Cardiac fibroblast (primary cell): ENCODE measurements around the gene NEURL2.

ENCODE experiments used
- DNase-seq, 2 donors: peaks; one replicate each; pipeline versions ENCODE4 v3.0.0 to v3.0.0-alpha.2; 2010; ENCODE audit warnings: low read depth in 2 of 2
- H3K4me3 ChIP-seq, 2 donors: replicated peaks in 1 of 2; 1 replicate in 1 of 2; 2 replicates in 1 of 2; pipeline ENCODE4 v1.5.1; 2011; ENCODE audit warnings: low read depth in 2 of 2, low read length in 2 of 2, mild to moderate bottlenecking in 2 of 2, moderate library complexity in 1 of 2
- TF ChIP-seq, protein P1 (sequence below): IDR thresholded peaks from one replicate; pipeline ENCODE4 v1.5.1; 2011; ENCODE audit warnings: low read depth, mild to moderate bottlenecking, low read length, inconsistent platforms

Gene NEURL2

GRCh38 chr20:45896641-45897161, 5.7 kb upstream of the NEURL2 start:
- DNase-seq, result no peak
- no peak overlapping the region for H3K4me3 ChIP-seq
- TF ChIP-seq, protein P1, sequence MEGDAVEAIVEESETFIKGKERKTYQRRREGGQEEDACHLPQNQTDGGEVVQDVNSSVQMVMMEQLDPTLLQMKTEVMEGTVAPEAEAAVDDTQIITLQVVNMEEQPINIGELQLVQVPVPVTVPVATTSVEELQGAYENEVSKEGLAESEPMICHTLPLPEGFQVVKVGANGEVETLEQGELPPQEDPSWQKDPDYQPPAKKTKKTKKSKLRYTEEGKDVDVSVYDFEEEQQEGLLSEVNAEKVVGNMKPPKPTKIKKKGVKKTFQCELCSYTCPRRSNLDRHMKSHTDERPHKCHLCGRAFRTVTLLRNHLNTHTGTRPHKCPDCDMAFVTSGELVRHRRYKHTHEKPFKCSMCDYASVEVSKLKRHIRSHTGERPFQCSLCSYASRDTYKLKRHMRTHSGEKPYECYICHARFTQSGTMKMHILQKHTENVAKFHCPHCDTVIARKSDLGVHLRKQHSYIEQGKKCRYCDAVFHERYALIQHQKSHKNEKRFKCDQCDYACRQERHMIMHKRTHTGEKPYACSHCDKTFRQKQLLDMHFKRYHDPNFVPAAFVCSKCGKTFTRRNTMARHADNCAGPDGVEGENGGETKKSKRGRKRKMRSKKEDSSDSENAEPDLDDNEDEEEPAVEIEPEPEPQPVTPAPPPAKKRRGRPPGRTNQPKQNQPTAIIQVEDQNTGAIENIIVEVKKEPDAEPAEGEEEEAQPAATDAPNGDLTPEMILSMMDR, result no peak

DNA sequence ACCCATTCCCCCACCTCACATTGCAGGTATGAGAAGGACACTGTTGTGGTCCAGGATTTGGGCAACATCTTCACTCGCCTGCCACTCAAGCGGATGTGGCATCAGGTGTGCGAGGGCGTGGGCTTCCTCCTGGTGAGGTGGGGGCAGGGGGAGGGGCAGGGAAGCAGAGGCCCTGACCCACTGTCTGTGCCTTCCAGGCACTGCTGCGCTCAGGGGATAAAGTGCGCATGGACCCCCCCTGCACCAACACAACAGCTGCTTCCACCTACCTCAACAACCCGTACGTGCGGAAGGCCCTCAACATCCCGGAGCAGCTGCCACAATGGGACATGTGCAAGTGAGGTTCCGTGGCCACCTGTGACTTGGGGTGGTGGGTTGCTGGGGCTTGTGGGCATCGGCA, 3.8 kb upstream of the NEURL2 start:
- no peak overlapping the region for H3K4me3 ChIP-seq
- no peak for DNase-seq
- TF ChIP-seq, protein P1, result no peak

DNA sequence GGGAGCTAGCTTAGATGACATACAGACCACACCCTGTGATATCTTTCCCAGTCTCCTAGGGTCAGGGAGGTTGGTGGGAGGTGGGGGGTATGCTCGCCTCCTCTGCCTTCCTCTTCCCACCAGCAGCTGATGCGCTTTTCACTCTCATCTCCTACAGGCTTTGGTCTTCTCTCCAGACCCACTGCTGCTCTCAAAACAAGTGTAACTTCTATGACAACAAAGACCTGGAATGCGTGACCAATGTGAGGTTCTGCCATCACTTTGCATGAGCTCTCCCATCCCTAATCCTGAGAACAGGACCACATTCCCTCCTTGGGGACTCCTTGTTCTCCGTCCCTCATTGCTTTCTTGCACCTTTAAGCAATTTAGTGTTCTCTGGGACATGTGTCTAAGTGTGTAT, 2.8 kb upstream of the NEURL2 start:
- TF ChIP-seq, protein P1, result no peak
- no peak overlapping the region for H3K4me3 ChIP-seq
- DNase-seq, result no peak

DNA sequence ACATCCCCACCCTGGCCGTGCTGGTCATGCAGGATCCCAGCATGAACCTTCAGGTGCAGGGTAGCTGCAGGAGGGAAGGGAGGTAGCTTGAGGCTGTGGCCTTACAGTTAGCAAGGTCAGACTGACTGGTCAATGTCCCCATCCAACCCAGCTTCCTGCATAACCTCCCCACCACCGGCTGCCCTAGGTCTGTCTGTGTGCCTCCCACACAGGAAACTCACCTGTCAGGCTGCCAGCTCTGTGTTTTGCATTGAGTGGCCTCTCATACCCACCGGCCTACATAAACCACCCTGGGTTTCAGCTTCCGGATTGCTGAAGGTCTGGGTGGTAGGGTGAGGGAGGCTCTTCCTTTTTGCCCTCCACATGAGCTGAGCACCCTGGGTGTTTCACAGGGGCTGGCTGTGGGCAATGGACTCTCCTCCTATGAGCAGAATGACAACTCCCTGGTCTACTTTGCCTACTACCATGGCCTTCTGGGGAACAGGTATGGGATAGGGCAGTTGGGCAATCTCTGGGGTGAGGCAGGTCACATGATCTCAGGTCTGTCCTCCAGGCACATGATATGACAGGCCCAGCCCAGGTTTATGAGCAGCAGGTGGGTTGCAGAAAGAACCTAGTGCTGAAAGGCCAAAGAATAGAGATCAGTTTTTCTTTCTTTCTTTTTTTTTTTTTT, 2.0 kb upstream of the NEURL2 start:
- TF ChIP-seq, protein P1, result no peak
- no peak for DNase-seq
- H3K4me3 ChIP-seq, result peak overlapping the region in 1 of 2 donors; percentile 1

DNA sequence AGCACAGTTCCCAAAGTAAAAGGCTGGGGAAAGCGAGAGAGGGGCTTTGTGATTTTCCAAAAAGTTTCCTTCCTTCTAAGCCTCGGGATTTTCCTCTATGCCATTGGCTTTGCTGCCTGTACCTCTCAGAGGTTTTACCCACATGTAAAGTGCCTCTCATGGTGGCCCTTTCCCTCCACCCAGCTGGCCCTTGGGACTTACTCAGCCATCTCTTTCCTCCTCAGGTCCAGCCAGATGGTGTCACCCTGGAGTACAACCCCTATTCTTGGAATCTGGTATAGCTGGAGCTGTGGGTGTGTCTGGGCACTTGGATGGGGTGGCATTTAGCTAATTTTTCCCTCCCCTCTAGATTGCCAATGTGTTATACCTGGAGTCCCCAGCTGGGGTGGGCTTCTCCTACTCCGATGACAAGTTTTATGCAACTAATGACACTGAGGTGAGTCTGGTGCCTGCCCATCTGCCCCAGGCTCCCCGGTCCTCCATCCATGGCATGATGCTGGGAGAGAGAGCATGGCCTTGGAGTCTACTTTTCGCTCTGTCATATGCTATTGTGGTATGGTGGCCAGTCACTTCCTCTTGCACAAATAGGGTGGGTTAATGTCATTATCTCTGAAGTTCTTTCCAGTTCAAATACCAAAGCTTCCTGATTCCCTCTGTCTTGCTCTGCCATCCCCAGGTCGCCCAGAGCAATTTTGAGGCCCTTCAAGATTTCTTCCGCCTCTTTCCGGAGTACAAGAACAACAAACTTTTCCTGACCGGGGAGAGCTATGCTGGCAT, 1.2 kb upstream of the NEURL2 start:
- peak overlapping the region; percentile 79 to 92 for H3K4me3 ChIP-seq
- TF ChIP-seq, protein P1, result peak; percentile 18
- peak; percentile 42 to 49 for DNase-seq

GRCh38 chr20:45890077-45890984, 677 bp downstream of the NEURL2 start:
- peak overlapping the region; percentile 79 to 92 for H3K4me3 ChIP-seq
- TF ChIP-seq, protein P1, result peak; percentile 66
- peak; percentile 76 to 87 for DNase-seq
